SH-SY5Y (cell line): ENCODE data around the gene PCSK2.

Experiments used
- GATA2 ChIP-seq: IDR thresholded peaks from 2 replicates; pipeline ENCODE4 v1.6.1; 2011; ENCODE audit warnings: mild to moderate bottlenecking, low read depth, low read length
- GATA3 ChIP-seq: IDR thresholded peaks from 2 replicates; pipeline ENCODE4 v1.6.1; 2011; ENCODE audit warnings: low read depth, mild to moderate bottlenecking, low read length, moderate library complexity

DNA sequence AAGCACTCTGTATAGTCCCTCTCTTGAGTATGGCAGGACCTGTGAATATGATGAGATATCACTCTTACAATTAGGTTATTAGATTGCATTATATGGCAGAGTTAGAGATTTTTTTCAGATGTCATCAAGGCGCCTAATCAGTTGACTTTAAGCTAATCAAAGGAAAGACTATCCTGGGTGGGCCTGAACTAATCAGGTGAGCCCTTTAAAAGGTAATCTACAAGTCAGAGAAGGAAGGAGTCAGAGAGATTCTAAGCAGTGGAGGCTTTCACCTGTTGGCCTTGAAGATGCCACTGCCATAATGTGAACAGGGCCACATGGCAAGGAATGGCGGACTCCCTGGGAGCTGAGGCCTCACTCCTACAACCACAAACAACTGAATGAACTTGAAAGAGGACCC is 152.8 kb downstream of the PCSK2 start:
- TF ChIP-seq GATA2 (no peak), GATA3 (no peak)
